Measurements from ENCODE around the gene ADSL. TPM values are rescaled to one million over a fixed set of nuclear protein-coding genes. Genes with fewer than 3 reads are reported as not detected.

Gene ADSL
- total RNA-seq, 1 donor from 2014 or later = 156 TPM

- Mint-ChIP-seq H3K4me1 (ENCODE audit: low read depth) (peaks cover 93% of the 10 kb centered on the region), H3K27me3 (ENCODE audit: insufficient read depth) (no peaks in the 10 kb centered on the region), H3K4me3 (no peak overlapping the region), H3K9me3 (no peaks in the 10 kb centered on the region), H3K27ac (no peak overlapping the region), H3K36me3 (ENCODE audit: low read depth) (peaks cover 32% of the 10 kb centered on the region)
- DNase-seq (ENCODE audit: low spot score) = no peak
- intact Hi-C loops (cut with micrococcal nuclease) = no loop called here
Observed at GRCh38 chr22:40330615-40331014, 15.7 kb upstream of the ADSL start.

- Mint-ChIP-seq H3K4me1 (ENCODE audit: low read depth) (peaks cover 91% of the 10 kb centered on the region), H3K4me3 (no peak overlapping the region), H3K27ac (no peak overlapping the region), H3K27me3 (ENCODE audit: insufficient read depth) (no peaks in the 10 kb centered on the region), H3K36me3 (ENCODE audit: low read depth) (peaks cover 30% of the 10 kb centered on the region), H3K9me3 (no peaks in the 10 kb centered on the region)
- intact Hi-C loops (cut with micrococcal nuclease) = loop anchor here (1.0 kb wide), 1 partner anchor 7 kb away; no protein-coding TSS in a partner anchor
- DNase-seq (ENCODE audit: low spot score) = no peak
Observed at GRCh38 chr22:40331706-40332105, 14.6 kb upstream of the ADSL start.

- Mint-ChIP-seq H3K4me3 (peak overlapping the region; percentile 71), H3K36me3 (ENCODE audit: low read depth) (peaks cover 27% of the 10 kb centered on the region), H3K9me3 (no peaks in the 10 kb centered on the region), H3K27me3 (ENCODE audit: insufficient read depth) (no peaks in the 10 kb centered on the region), H3K27ac (peak overlapping the region; percentile 91), H3K4me1 (ENCODE audit: low read depth) (peaks cover 84% of the 10 kb centered on the region)
- no peak for DNase-seq (ENCODE audit: low spot score)
- intact Hi-C loops (cut with micrococcal nuclease) = loop anchor here (1.0 kb wide), 1 partner anchor 8 kb away; no protein-coding TSS in a partner anchor
Observed at GRCh38 chr22:40332319-40332781, 13.9 kb upstream of the ADSL start.

GRCh38 chr22:40334060-40334459, 12.2 kb upstream of the ADSL start:
- Mint-ChIP-seq H3K4me1 (ENCODE audit: low read depth) (peaks cover 67% of the 10 kb centered on the region), H3K27ac (peak overlapping the region; percentile 48), H3K27me3 (ENCODE audit: insufficient read depth) (no peaks in the 10 kb centered on the region), H3K36me3 (ENCODE audit: low read depth) (peaks cover 24% of the 10 kb centered on the region), H3K4me3 (no peak overlapping the region), H3K9me3 (no peaks in the 10 kb centered on the region)
- intact Hi-C loops (cut with micrococcal nuclease) = no loop called here
- DNase-seq (ENCODE audit: low spot score) = no peak

DNA sequence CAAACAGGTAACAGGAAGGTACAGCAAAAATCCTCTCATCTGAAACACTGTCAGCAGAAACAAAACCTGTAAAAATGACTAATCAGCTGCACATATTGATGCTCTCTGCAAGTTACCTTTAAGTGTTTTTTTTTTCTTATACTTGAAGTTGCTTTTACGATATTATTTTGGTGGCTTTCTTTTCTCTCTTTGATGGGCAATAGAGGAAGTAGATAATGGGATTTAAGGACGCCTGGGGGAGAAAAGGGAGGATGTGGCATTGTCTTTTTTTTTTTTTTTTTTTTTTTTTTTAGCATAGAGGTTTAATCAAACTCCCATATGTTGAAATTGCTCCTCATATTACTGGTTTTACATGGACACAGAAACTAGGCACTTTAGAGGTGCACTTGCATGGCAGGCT, 11.4 kb upstream of the ADSL start:
- intact Hi-C loops (cut with micrococcal nuclease) = no loop called here
- Mint-ChIP-seq H3K4me3 (peak overlapping the region; percentile 31), H3K27me3 (ENCODE audit: insufficient read depth) (no peaks in the 10 kb centered on the region), H3K36me3 (ENCODE audit: low read depth) (peaks cover 24% of the 10 kb centered on the region), H3K9me3 (no peaks in the 10 kb centered on the region), H3K4me1 (ENCODE audit: low read depth) (peaks cover 64% of the 10 kb centered on the region), H3K27ac (peak overlapping the region; percentile 68)
- DNase-seq (ENCODE audit: low spot score) = no peak

DNA sequence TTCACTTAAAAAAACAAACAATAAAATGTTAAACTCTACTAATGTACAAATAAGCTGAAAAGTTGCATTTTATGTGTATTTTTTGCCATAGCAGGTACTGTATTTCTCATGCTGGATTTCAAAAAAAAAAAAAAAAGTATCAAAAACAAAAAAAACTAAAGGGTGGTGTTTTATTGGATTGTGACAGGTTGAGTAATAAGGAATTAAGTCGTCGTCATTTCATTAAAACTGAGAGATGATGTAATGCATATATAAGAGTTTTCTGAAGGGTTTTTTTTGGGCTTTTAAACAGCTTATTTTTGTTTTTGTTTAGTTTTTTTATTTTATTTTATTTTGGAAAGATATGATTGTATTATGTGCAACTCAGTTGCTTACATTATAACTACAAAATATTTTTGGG, 10.9 kb upstream of the ADSL start:
- Mint-ChIP-seq H3K27ac (no peak overlapping the region), H3K4me1 (ENCODE audit: low read depth) (peaks cover 59% of the 10 kb centered on the region), H3K4me3 (no peak overlapping the region), H3K36me3 (ENCODE audit: low read depth) (peaks cover 21% of the 10 kb centered on the region), H3K9me3 (no peaks in the 10 kb centered on the region), H3K27me3 (ENCODE audit: insufficient read depth) (no peaks in the 10 kb centered on the region)
- intact Hi-C loops (cut with micrococcal nuclease) = no loop called here
- no peak for DNase-seq (ENCODE audit: low spot score)

DNA sequence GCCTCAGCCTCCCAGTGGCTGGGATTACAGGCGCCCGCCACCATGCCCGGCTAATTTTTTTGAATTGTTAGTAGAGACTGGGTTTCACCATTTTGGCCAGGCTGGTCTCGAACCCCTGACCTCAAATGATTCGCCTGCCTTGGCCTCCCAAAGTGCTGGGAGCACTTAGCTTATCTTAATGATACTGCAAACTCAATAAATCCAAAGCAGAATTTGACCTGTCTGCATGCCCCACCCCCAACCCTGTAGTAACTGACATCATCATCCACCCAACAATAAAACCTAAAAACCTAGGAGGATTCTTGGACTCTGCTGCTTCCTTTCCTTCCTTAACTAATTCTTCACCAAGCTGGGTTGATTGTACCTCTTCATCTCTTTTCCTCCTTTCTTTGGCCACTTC, 6.3 kb upstream of the ADSL start:
- intact Hi-C loops (cut with micrococcal nuclease) = no loop called here
- Mint-ChIP-seq H3K27me3 (ENCODE audit: insufficient read depth) (no peaks in the 10 kb centered on the region), H3K4me1 (ENCODE audit: low read depth) (peaks cover 33% of the 10 kb centered on the region), H3K36me3 (ENCODE audit: low read depth) (peaks cover 14% of the 10 kb centered on the region), H3K4me3 (no peak overlapping the region), H3K27ac (no peak overlapping the region), H3K9me3 (no peaks in the 10 kb centered on the region)
- no peak for DNase-seq (ENCODE audit: low spot score)

- H3K9me3 Mint-ChIP-seq = no peaks in the 10 kb centered on the region
- no peak for DNase-seq (ENCODE audit: low spot score)
- H3K27ac Mint-ChIP-seq = no peak overlapping the region
- H3K27me3 Mint-ChIP-seq (ENCODE audit: insufficient read depth) = no peaks in the 10 kb centered on the region
- H3K36me3 Mint-ChIP-seq (ENCODE audit: low read depth) = peaks cover 14% of the 10 kb centered on the region
- H3K4me3 Mint-ChIP-seq = no peak overlapping the region
- H3K4me1 Mint-ChIP-seq (ENCODE audit: low read depth) = peaks cover 21% of the 10 kb centered on the region
- intact Hi-C loops (cut with micrococcal nuclease) = no loop called here
Observed at GRCh38 chr22:40341604-40342003, 4.7 kb upstream of the ADSL start.

DNA sequence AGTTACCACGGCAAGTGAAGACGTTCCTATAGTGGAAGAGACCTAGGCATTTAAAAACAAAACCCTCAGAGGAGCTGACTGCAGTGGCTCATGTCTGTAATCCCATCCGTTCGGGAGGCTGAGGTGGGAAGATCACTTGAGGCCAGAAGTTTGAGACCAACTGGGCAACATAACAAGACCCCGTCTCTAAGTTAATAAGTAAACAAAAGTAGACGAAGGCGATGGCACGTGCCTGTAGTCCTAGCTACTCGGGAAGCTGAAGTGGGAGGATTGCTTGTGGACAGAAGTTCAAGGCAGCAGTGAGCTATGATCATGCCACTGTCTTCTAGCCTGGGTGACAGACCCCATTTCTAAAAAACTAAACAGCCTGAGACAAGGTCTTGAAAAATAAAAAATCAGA, 3.8 kb upstream of the ADSL start:
- Mint-ChIP-seq H3K27me3 (ENCODE audit: insufficient read depth) (no peaks in the 10 kb centered on the region), H3K4me3 (no peak overlapping the region), H3K9me3 (no peaks in the 10 kb centered on the region), H3K4me1 (ENCODE audit: low read depth) (peaks cover 26% of the 10 kb centered on the region), H3K27ac (peak overlapping the region; percentile 32), H3K36me3 (ENCODE audit: low read depth) (peaks cover 15% of the 10 kb centered on the region)
- DNase-seq (ENCODE audit: low spot score) = no peak
- intact Hi-C loops (cut with micrococcal nuclease) = no loop called here

- Mint-ChIP-seq H3K27ac (peak overlapping the region; percentile 97), H3K36me3 (ENCODE audit: low read depth) (peaks cover 16% of the 10 kb centered on the region), H3K9me3 (no peaks in the 10 kb centered on the region), H3K4me3 (peak overlapping the region; percentile 94), H3K4me1 (ENCODE audit: low read depth) (peaks cover 40% of the 10 kb centered on the region), H3K27me3 (ENCODE audit: insufficient read depth) (no peaks in the 10 kb centered on the region)
- intact Hi-C loops (cut with micrococcal nuclease) = no loop called here
- DNase-seq (ENCODE audit: low spot score) = no peak
Observed at GRCh38 chr22:40345271-40345670, 1.0 kb upstream of the ADSL start.

GRCh38 chr22:40345815-40346184, 500 bp upstream of the ADSL start:
- peak; percentile 41 for DNase-seq (ENCODE audit: low spot score)
- H3K9me3 Mint-ChIP-seq = no peaks in the 10 kb centered on the region
- intact Hi-C loops (cut with micrococcal nuclease) = loop anchor here (1.0 kb wide), 5 partner anchors 20 to 301 kb away; partner anchors contain the start of gene TNRC6B
- peaks cover 40% of the 10 kb centered on the region for H3K4me1 Mint-ChIP-seq (ENCODE audit: low read depth)
- no peaks in the 10 kb centered on the region for H3K27me3 Mint-ChIP-seq (ENCODE audit: insufficient read depth)
- H3K27ac Mint-ChIP-seq = peak overlapping the region; percentile 97
- H3K4me3 Mint-ChIP-seq = peak overlapping the region; percentile 94
- peaks cover 16% of the 10 kb centered on the region for H3K36me3 Mint-ChIP-seq (ENCODE audit: low read depth)

- H3K4me3 Mint-ChIP-seq = peak overlapping the region; percentile 94
- peaks cover 13% of the 10 kb centered on the region for H3K36me3 Mint-ChIP-seq (ENCODE audit: low read depth)
- H3K27me3 Mint-ChIP-seq (ENCODE audit: insufficient read depth) = no peaks in the 10 kb centered on the region
- intact Hi-C loops (cut with micrococcal nuclease) = no loop called here
- H3K27ac Mint-ChIP-seq = peak overlapping the region; percentile 97
- H3K4me1 Mint-ChIP-seq (ENCODE audit: low read depth) = peaks cover 31% of the 10 kb centered on the region
- no peak for DNase-seq (ENCODE audit: low spot score)
- H3K9me3 Mint-ChIP-seq = no peaks in the 10 kb centered on the region
Observed at GRCh38 chr22:40347300-40347699, 1.0 kb downstream of the ADSL start.

- intact Hi-C loops (cut with micrococcal nuclease) = loop anchor here (1.0 to 2.0 kb wide), 3 partner anchors 58 to 813 kb away; no protein-coding TSS in a partner anchor
- peak overlapping the region; percentile 94 for H3K4me3 Mint-ChIP-seq
- H3K27ac Mint-ChIP-seq = peak overlapping the region; percentile 97
- H3K4me1 Mint-ChIP-seq (ENCODE audit: low read depth) = peaks cover 29% of the 10 kb centered on the region
- peaks cover 14% of the 10 kb centered on the region for H3K36me3 Mint-ChIP-seq (ENCODE audit: low read depth)
- DNase-seq (ENCODE audit: low spot score) = peak; percentile 45
- H3K9me3 Mint-ChIP-seq = no peaks in the 10 kb centered on the region
- no peaks in the 10 kb centered on the region for H3K27me3 Mint-ChIP-seq (ENCODE audit: insufficient read depth)
Observed at GRCh38 chr22:40348025-40348658, 1.8 kb downstream of the ADSL start.

Data from activated T-helper 1 cell treated with anti-CD3 and anti-CD28 coated beads, Interleukin-12 subunit alpha, Interleukin-12 subunit beta, Interleukin-2, Interleukin-4 antibody, amounts not matched to agents 30 ng/mL and 10 ng/mL and 1 ng/mL, durations not matched to agents 14 hours and 24 hours and 36 hours (primary cell).